Measurements from ENCODE around the gene IL17RC.
A peak's percentile ranks its signal among the peaks of the same experiment; 100 is the strongest.

IL17RC gene

GRCh38 chr3:9918261-9919038 lies 1.6 kb downstream of the IL17RC start:
- TF ChIP-seq ZNF274 (IDR thresholded peaks at IDR 0.05; ENCODE audit: low read depth, low read length) (no peak), YY1 (IDR thresholded peaks at IDR 0.05; ENCODE audit: insufficient read depth, insufficient read length) (no peak), SUZ12 (IDR thresholded peaks at IDR 0.05; ENCODE audit: extremely low read depth, insufficient read depth, insufficient read length) (no peak)
- Histone ChIP-seq H3K4me3 (ENCODE audit: insufficient read length, low read depth) (no peak overlapping the region), H3K4me1 (ENCODE audit: insufficient read depth, insufficient read length) (peaks cover 22% of the 10 kb centered on the region), H3K9ac (ENCODE audit: insufficient read length, low read depth) (no peak overlapping the region), H3K9me3 (ENCODE audit: insufficient read depth, low read length) (no peaks in the 10 kb centered on the region), H3K36me3 (ENCODE audit: insufficient read depth, insufficient read length, low read length) (no peaks in the 10 kb centered on the region), H3K27me3 (ENCODE audit: insufficient read depth, insufficient read length) (peaks cover 11% of the 10 kb centered on the region)
- DNase-seq (ENCODE audit: low read depth, low spot score): no peak

DNA sequence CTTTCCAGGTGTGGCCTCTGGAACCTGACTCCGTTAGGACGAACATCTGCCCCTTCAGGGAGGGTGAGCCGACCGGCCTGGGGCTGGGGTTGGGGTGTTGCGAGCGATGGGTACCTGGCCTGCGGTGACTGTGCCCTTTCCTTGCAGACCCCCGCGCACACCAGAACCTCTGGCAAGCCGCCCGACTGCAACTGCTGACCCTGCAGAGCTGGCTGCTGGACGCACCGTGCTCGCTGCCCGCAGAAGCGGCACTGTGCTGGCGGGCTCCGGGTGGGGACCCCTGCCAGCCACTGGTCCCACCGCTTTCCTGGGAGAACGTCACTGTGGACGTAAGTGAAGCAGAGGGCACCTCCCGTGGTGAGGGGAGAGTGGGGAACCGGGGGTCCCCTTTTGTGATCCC lies 11.3 kb downstream of the IL17RC start:
- Histone ChIP-seq H3K9ac (ENCODE audit: insufficient read length, low read depth) (no peak overlapping the region), H3K4me1 (ENCODE audit: insufficient read depth, insufficient read length) (peaks cover 3% of the 10 kb centered on the region), H3K27me3 (ENCODE audit: insufficient read depth, insufficient read length) (no peaks in the 10 kb centered on the region), H3K36me3 (ENCODE audit: insufficient read depth, insufficient read length, low read length) (no peaks in the 10 kb centered on the region), H3K4me3 (ENCODE audit: insufficient read length, low read depth) (no peak overlapping the region), H3K9me3 (ENCODE audit: insufficient read depth, low read length) (no peaks in the 10 kb centered on the region)
- TF ChIP-seq ZNF274 (IDR thresholded peaks at IDR 0.05; ENCODE audit: low read depth, low read length) (no peak), SUZ12 (IDR thresholded peaks at IDR 0.05; ENCODE audit: extremely low read depth, insufficient read depth, insufficient read length) (no peak), YY1 (IDR thresholded peaks at IDR 0.05; ENCODE audit: insufficient read depth, insufficient read length) (no peak)
- no peak for DNase-seq (ENCODE audit: low read depth, low spot score)

- H3K9ac ChIP-seq (ENCODE audit: insufficient read length, low read depth): no peak overlapping the region
- peaks cover 6% of the 10 kb centered on the region for H3K36me3 ChIP-seq (ENCODE audit: insufficient read depth, insufficient read length, low read length)
- H3K27me3 ChIP-seq (ENCODE audit: insufficient read depth, insufficient read length): no peaks in the 10 kb centered on the region
- TF ChIP-seq YY1 (IDR thresholded peaks at IDR 0.05; ENCODE audit: insufficient read depth, insufficient read length) (no peak), SUZ12 (IDR thresholded peaks at IDR 0.05; ENCODE audit: extremely low read depth, insufficient read depth, insufficient read length) (no peak), ZNF274 (IDR thresholded peaks at IDR 0.05; ENCODE audit: low read depth, low read length) (no peak)
- no peak for DNase-seq (ENCODE audit: low read depth, low spot score)
- H3K4me3 ChIP-seq (ENCODE audit: insufficient read length, low read depth): no peak overlapping the region
- no peaks in the 10 kb centered on the region for H3K9me3 ChIP-seq (ENCODE audit: insufficient read depth, low read length)
- peaks cover 3% of the 10 kb centered on the region for H3K4me1 ChIP-seq (ENCODE audit: insufficient read depth, insufficient read length)
These were observed 14.0 kb downstream of the IL17RC start for GRCh38 chr3:9930804-9931418.

DNA sequence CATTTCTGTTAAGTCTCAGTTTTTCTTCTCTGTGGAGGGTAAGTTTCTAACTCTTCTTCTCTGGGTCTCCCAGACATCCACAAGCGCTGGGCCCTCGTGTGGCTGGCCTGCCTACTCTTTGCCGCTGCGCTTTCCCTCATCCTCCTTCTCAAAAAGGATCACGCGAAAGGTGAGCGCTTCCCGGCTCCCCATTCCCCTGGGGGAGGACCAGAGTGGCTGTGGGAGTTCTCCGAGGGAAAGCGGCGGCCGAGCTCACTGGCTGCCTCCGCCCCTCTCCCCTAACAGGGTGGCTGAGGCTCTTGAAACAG lies 15.6 kb downstream of the IL17RC start:
- no peaks in the 10 kb centered on the region for H3K9me3 ChIP-seq (ENCODE audit: insufficient read depth, low read length)

GRCh38 chr3:9932843-9933560 lies 16.1 kb downstream of the IL17RC start:
- no peaks in the 10 kb centered on the region for H3K27me3 ChIP-seq (ENCODE audit: insufficient read depth, insufficient read length)
- peak overlapping the region; percentile 85 for H3K4me3 ChIP-seq (ENCODE audit: insufficient read length, low read depth)
- no peak for TF ChIP-seq YY1 (IDR thresholded peaks at IDR 0.05; ENCODE audit: insufficient read depth, insufficient read length)
- no peak for TF ChIP-seq SUZ12 (IDR thresholded peaks at IDR 0.05; ENCODE audit: extremely low read depth, insufficient read depth, insufficient read length)
- no peak for TF ChIP-seq ZNF274 (IDR thresholded peaks at IDR 0.05; ENCODE audit: low read depth, low read length)
- no peak for DNase-seq (ENCODE audit: low read depth, low spot score)
- H3K9me3 ChIP-seq (ENCODE audit: insufficient read depth, low read length): no peaks in the 10 kb centered on the region
- peaks cover 25% of the 10 kb centered on the region for H3K36me3 ChIP-seq (ENCODE audit: insufficient read depth, insufficient read length, low read length)
- peak overlapping the region; percentile 93 for H3K9ac ChIP-seq (ENCODE audit: insufficient read length, low read depth)
- H3K4me1 ChIP-seq (ENCODE audit: insufficient read depth, insufficient read length): peaks cover 3% of the 10 kb centered on the region

More for the DNA sequence above, 15.6 kb downstream of the IL17RC start:
- H3K4me1 ChIP-seq (ENCODE audit: insufficient read depth, insufficient read length): peaks cover 3% of the 10 kb centered on the region
- peak overlapping the region; percentile 93 for H3K9ac ChIP-seq (ENCODE audit: insufficient read length, low read depth)
- no peaks in the 10 kb centered on the region for H3K27me3 ChIP-seq (ENCODE audit: insufficient read depth, insufficient read length)
- TF ChIP-seq YY1 (IDR thresholded peaks at IDR 0.05; ENCODE audit: insufficient read depth, insufficient read length) (no peak), ZNF274 (IDR thresholded peaks at IDR 0.05; ENCODE audit: low read depth, low read length) (no peak), SUZ12 (IDR thresholded peaks at IDR 0.05; ENCODE audit: extremely low read depth, insufficient read depth, insufficient read length) (no peak)
- H3K36me3 ChIP-seq (ENCODE audit: insufficient read depth, insufficient read length, low read length): peaks cover 20% of the 10 kb centered on the region
- DNase-seq (ENCODE audit: low read depth, low spot score): no peak
- peak overlapping the region; percentile 85 for H3K4me3 ChIP-seq (ENCODE audit: insufficient read length, low read depth)

DNA sequence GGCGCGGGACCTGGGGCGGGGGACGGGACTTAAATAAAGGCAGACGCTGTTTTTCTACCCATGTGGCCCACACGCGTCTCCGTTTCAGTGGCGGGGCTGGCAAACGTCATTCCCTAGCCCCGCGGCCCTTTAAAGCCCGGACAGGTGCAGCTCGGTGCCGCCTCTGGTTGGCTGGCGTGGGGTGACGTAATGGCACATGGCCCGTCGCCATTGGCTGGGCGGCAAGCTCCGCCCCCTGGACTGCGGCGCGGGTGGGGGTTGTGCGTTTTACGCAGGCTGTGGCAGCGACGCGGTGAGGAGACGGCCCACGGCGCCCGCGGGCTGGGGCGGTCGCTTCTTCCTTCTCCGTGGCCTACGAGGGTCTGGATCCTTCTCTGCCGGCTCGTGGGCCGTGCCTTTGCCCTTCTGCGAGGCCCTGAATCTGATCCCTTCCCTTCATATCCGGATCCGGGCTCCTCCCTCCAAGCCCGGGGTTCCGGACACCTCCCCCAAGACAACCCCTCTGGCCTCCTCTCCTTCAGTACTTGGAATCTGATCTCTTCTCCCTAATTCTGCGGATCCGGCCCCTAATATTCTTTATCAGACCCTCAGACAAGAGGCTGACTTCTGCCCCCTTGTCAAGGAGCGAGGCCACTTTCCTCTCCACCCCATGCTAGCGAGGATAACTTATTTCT lies 16.8 kb downstream of the IL17RC start, which contains the start of gene CRELD1:
TSS of gene CRELD1 (plus strand) at position 274 of the 674 bp plus-strand sequence. CDS start 605 bp downstream, outside the sequence.
- Histone ChIP-seq H3K9ac (ENCODE audit: insufficient read length, low read depth) (peak within 1 kb of the TSS; percentile 93), H3K4me3 (ENCODE audit: insufficient read length, low read depth) (peak within 1 kb of the TSS; percentile 85), H3K27me3 (ENCODE audit: insufficient read depth, insufficient read length) (no peaks in the 10 kb centered on the region), H3K4me1 (ENCODE audit: insufficient read depth, insufficient read length) (peaks cover 3% of the 10 kb centered on the region), H3K36me3 (ENCODE audit: insufficient read depth, insufficient read length, low read length) (peaks cover 29% of the 10 kb centered on the region), H3K9me3 (ENCODE audit: insufficient read depth, low read length) (no peaks in the 10 kb centered on the region)
- TF ChIP-seq ZNF274 (IDR thresholded peaks at IDR 0.05; ENCODE audit: low read depth, low read length) (no peak), SUZ12 (IDR thresholded peaks at IDR 0.05; ENCODE audit: extremely low read depth, insufficient read depth, insufficient read length) (no peak), YY1 (IDR thresholded peaks at IDR 0.05; ENCODE audit: insufficient read depth, insufficient read length) (no peak)
- peak; percentile 89 for DNase-seq (ENCODE audit: low read depth, low spot score)
